Cardiac fibroblast (primary cell): ENCODE measurements around the gene STARD5.
A peak's percentile ranks its signal among the peaks of the same experiment; 100 is the strongest.

Source experiments
- DNase-seq, 2 donors: peaks; one replicate each; pipeline versions ENCODE4 v3.0.0 to v3.0.0-alpha.2; 2010; ENCODE audit warnings: low read depth in 2 of 2
- H3K4me3 ChIP-seq, 2 donors: replicated peaks in 1 of 2; 1 replicate in 1 of 2; 2 replicates in 1 of 2; pipeline ENCODE4 v1.5.1; 2011; ENCODE audit warnings: low read depth in 2 of 2, low read length in 2 of 2, mild to moderate bottlenecking in 2 of 2, moderate library complexity in 1 of 2
- CTCF ChIP-seq: IDR thresholded peaks from one replicate; pipeline ENCODE4 v1.5.1; 2011; ENCODE audit warnings: low read depth, mild to moderate bottlenecking, low read length, inconsistent platforms

Gene STARD5

GRCh38 chr15:81313686-81314085 lies 10.3 kb downstream of the STARD5 start:
- H3K4me3 ChIP-seq: no peak overlapping the region
- no peak for DNase-seq

GRCh38 chr15:81312790-81313543 lies 11.0 kb downstream of the STARD5 start:
- peak; percentile 98 to 99 for DNase-seq
- TF ChIP-seq CTCF: no peak
- H3K4me3 ChIP-seq: no peak overlapping the region

More at GRCh38 chr15:81313686-81314085, 10.3 kb downstream of the STARD5 start:
- no peak for TF ChIP-seq CTCF

GRCh38 chr15:81311752-81312464 lies 12.0 kb downstream of the STARD5 start:
- TF ChIP-seq CTCF: no peak
- no peak overlapping the region for H3K4me3 ChIP-seq
- peak in 1 of 2 donors; percentile 59 for DNase-seq

GRCh38 chr15:81310480-81310879 lies 13.5 kb downstream of the STARD5 start:
- no peak for TF ChIP-seq CTCF

GRCh38 chr15:81309647-81310450 lies 14.1 kb downstream of the STARD5 start:
- no peak for DNase-seq
- TF ChIP-seq CTCF: no peak
- no peak overlapping the region for H3K4me3 ChIP-seq

More at GRCh38 chr15:81310480-81310879, 13.5 kb downstream of the STARD5 start:
- DNase-seq: no peak
- no peak overlapping the region for H3K4me3 ChIP-seq

- peak in 1 of 2 donors; percentile 38 for DNase-seq
- H3K4me3 ChIP-seq: no peak overlapping the region
- TF ChIP-seq CTCF: no peak
Measured at GRCh38 chr15:81308260-81308659, 15.7 kb downstream of the STARD5 start.
